ENCODE results near the gene SLC17A7.
A peak's percentile ranks its signal among the peaks of the same experiment; 100 is the strongest.
"Not testable (repeated sequence)": the region's sequence is repeated elsewhere in the genome, so short reads cannot be mapped to it uniquely, and the experiment has no call there.

Gene SLC17A7

GRCh38 chr19:49441210-49441959, at the start of gene SLC17A7:
Gene SLC17A7 (minus strand): TSS chr19:49441527. CDS start chr19:49441379, 148 bp downstream.
- DNase-seq, result no peak

GRCh38 chr19:49490287-49491029, 49.1 kb upstream of the SLC17A7 start:
- DNase-seq, result no peak

GRCh38 chr19:49489601-49490167, 48.4 kb upstream of the SLC17A7 start:
- DNase-seq, result no peak

- peak; percentile 37 for DNase-seq
Observed at GRCh38 chr19:49488863-49489537, 47.7 kb upstream of the SLC17A7 start.

- no peak for DNase-seq
Observed at GRCh38 chr19:49488046-49488862, 46.9 kb upstream of the SLC17A7 start.

GRCh38 chr19:49487277-49488045, 46.1 kb upstream of the SLC17A7 start, which contains the start of gene RPL13A:
Gene RPL13A (plus strand): TSS chr19:49487608. CDS start chr19:49487630, 22 bp downstream.
- peak; percentile 95 for DNase-seq

GRCh38 chr19:49486710-49487276, 45.5 kb upstream of the SLC17A7 start:
- DNase-seq, result no peak

- no peak for DNase-seq
Observed at GRCh38 chr19:49486232-49486631, 44.9 kb upstream of the SLC17A7 start.

- no peak for DNase-seq
Observed at GRCh38 chr19:49481020-49481683, 39.8 kb upstream of the SLC17A7 start.

GRCh38 chr19:49479975-49480628, 38.8 kb upstream of the SLC17A7 start:
- DNase-seq, result no peak

- DNase-seq, result no peak
Observed at GRCh38 chr19:49475995-49476880, 34.9 kb upstream of the SLC17A7 start.

- no peak for DNase-seq
Observed at GRCh38 chr19:49475191-49475917, 34.0 kb upstream of the SLC17A7 start.

- no peak for DNase-seq
Observed at GRCh38 chr19:49474542-49474924, 33.2 kb upstream of the SLC17A7 start.

GRCh38 chr19:49473868-49474541, 32.7 kb upstream of the SLC17A7 start, which contains the start of gene FLT3LG:
Gene FLT3LG (plus strand): TSS chr19:49474215. CDS start chr19:49474640, 425 bp downstream.
- DNase-seq, result peak; percentile 53

GRCh38 chr19:49473501-49473867, 32.2 kb upstream of the SLC17A7 start:
- not testable (repeated sequence) for DNase-seq

GRCh38 chr19:49472936-49473335, 31.6 kb upstream of the SLC17A7 start:
- DNase-seq, result no peak

- DNase-seq, result no peak
Observed at GRCh38 chr19:49470615-49470978, 29.3 kb upstream of the SLC17A7 start.
